Stimulated activated CD8-positive, alpha-beta memory T cell treated with anti-CD3 and anti-CD28 coated beads, Interleukin-4, amount 100 ng/mL, for 1 hour (primary cell): ENCODE measurements around the gene ACBD4.

Source experiments
- DNase-seq, 2 donors: peaks; one replicate each; pipeline ENCODE4 v3.0.0-alpha.2; 2020; ENCODE audit warnings: low read depth in 2 of 2, low spot score in 1 of 2

The ACBD4 gene

GRCh38 chr17:45189009-45189408 lies 53.5 kb downstream of the ACBD4 start:
- DNase-seq, result no peak

DNA sequence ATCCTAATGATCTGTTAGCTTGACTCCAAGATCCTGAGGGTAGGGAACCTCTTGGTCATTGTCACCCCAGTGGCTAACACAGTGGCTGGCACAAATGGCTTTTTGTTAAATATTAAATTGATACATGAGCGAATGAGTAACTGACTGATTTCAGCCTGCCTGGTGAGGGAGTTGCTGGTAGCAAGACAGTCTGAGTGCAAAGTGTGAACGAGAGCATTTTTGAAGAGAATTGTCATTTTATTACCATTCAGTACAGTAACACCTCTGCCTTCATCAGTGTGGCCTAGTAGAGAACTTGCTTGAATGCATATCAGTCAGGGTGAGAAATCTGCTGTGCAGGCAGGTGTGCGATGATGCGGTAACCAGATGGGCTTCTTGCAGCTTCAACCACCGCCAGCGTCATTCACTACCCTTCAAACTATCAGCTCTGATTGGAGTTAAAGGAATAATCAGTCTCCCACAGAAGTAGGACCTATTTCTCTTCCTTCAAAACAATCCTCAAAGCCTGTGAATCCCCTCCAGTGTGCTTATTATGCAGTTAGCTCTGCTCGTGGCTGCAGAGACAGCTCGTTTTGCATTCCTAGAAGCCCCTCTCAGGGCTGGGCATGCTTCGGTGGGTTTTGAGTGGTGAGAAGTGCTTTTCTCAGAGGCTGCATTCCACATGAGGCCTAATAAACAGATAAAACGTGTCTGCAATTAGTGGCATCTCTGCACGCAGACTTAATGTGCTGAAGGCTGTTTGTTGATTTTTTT lies 55.2 kb downstream of the ACBD4 start:
- DNase-seq, result no peak
